ENCODE measurements around the gene TMEFF2. TPM values are rescaled to one million over a fixed set of nuclear protein-coding genes. Genes with fewer than 3 reads are reported as not detected.

The TMEFF2 gene
- total and polyA plus RNA-seq, 10 of the 15 experiments (the other 5 are each of a cell fraction or from before 2014, with no cell fraction given): not detected

DNA sequence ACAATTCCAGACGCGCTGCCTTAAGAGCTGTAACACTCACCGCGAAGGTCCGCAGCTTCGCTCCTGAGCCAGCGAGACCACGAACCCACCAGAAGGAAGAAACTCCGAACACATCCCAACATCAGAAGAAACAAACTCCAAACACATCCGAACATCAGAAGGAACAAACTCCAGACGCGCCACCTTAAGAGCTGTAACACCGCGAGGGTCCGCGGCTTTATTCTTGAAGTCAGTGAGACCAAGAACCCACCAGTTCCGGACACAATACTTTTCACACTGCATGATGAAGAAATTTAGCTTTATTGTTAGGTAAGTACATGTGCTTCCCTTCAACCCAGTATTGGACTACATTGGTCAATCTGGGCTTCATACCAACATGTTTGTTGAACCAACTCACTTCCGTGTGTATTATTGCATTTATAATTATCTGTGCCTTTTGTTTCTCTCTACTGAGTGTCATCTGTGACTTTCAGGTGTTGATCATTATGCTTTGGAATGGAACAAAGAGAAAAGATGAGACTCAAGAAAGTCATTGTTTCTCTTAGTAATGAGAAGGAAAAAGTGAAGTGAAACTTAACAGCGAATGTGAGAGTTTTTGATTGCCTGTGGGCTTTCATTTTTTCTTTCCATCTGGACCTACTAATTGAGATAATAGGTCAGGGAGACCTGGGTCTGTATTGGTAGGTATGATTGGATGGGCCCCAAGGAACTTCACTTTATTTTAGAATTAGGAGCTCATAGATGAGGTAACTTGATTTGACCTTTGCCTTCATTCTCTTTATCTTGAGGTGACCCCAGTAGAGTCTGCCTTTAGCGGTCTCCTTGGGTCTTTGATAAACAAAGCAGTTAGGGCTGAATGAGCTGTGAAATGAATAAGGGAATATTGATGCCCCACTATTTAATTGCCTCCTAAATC lies 271.7 kb downstream of the TMEFF2 start (continued):
- TF ChIP-seq ZNF207 (IDR thresholded peaks at IDR 0.05; ENCODE audit: borderline replicate concordance): no peak
- TF ChIP-seq ZBED1 (IDR thresholded peaks at IDR 0.05; ENCODE audit: borderline replicate concordance): no peak
- TF ChIP-seq RUNX3 (IDR thresholded peaks at IDR 0.05; ENCODE audit: low read length): peak; percentile 32
- TF ChIP-seq RELA (IDR thresholded peaks at IDR 0.05; ENCODE audit: borderline replicate concordance, partially characterized antibody): no peak
- TF ChIP-seq YY1 (IDR thresholded peaks at IDR 0.05; ENCODE audit: low read depth, low read length): no peak
- TF ChIP-seq HDAC6 (IDR thresholded peaks at IDR 0.05; ENCODE audit: unreplicated experiment): no peak
- no peak for TF ChIP-seq TCF7 (IDR thresholded peaks at IDR 0.05; ENCODE audit: borderline replicate concordance)
- TF ChIP-seq SIN3A (IDR thresholded peaks at IDR 0.05; ENCODE audit: low read depth, low read length): no peak
- TF ChIP-seq EED (IDR thresholded peaks at IDR 0.05; ENCODE audit: low read depth): no peak
- TF ChIP-seq, protein P1, sequence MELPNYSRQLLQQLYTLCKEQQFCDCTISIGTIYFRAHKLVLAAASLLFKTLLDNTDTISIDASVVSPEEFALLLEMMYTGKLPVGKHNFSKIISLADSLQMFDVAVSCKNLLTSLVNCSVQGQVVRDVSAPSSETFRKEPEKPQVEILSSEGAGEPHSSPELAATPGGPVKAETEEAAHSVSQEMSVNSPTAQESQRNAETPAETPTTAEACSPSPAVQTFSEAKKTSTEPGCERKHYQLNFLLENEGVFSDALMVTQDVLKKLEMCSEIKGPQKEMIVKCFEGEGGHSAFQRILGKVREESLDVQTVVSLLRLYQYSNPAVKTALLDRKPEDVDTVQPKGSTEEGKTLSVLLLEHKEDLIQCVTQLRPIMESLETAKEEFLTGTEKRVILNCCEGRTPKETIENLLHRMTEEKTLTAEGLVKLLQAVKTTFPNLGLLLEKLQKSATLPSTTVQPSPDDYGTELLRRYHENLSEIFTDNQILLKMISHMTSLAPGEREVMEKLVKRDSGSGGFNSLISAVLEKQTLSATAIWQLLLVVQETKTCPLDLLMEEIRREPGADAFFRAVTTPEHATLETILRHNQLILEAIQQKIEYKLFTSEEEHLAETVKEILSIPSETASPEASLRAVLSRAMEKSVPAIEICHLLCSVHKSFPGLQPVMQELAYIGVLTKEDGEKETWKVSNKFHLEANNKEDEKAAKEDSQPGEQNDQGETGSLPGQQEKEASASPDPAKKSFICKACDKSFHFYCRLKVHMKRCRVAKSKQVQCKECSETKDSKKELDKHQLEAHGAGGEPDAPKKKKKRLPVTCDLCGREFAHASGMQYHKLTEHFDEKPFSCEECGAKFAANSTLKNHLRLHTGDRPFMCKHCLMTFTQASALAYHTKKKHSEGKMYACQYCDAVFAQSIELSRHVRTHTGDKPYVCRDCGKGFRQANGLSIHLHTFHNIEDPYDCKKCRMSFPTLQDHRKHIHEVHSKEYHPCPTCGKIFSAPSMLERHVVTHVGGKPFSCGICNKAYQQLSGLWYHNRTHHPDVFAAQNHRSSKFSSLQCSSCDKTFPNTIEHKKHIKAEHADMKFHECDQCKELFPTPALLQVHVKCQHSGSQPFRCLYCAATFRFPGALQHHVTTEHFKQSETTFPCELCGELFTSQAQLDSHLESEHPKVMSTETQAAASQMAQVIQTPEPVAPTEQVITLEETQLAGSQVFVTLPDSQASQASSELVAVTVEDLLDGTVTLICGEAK (IDR thresholded peaks at IDR 0.05; ENCODE audit: borderline replicate concordance): no peak; the same call in 1 of the 2 replicates
- TF ChIP-seq STAT1 (conservative IDR thresholded peaks at IDR 0.05): no peak
